ENCODE results near the gene COQ8B.

- TF ChIP-seq CTCF (IDR thresholded peaks at IDR 0.05): no peak
- no peak for TF ChIP-seq POLR2A (IDR thresholded peaks at IDR 0.05)
- peak in 1 of 2 donors; percentile 10 for TF ChIP-seq POLR2AphosphoS5 (IDR thresholded peaks at IDR 0.05; ENCODE audit: insufficient read depth in 1 of 2, low read depth in 1 of 2)
Measured at GRCh38 chr19:40663695-40664692, 52.7 kb downstream of the COQ8B start.
